ENCODE measurements around the gene TMEM165. TPM values are rescaled to one million over a fixed set of nuclear protein-coding genes. Genes with fewer than 3 reads are reported as not detected.

Gene TMEM165
- total RNA-seq, 6 experiments from 2014 or later: 13.3 to 53.0 (median 23.0) TPM

- Histone ChIP-seq H3K27ac (no peak overlapping the region), H3K27me3 (no peaks in the 10 kb centered on the region), H3K9me3 (no peaks in the 10 kb centered on the region), H3K4me1 (peaks cover 0 to 4% (median 0%) of the 10 kb centered on the region in 4 donors), H3K36me3 (peaks cover 0 to 4% (median 0%) of the 10 kb centered on the region in 4 donors), H3K4me3 (no peak overlapping the region)
- intact Hi-C loops (cut with DNase I): no loop called here
- DNase-seq (no peak), ATAC-seq (no peak)
- TF ChIP-seq POLR2A (IDR thresholded peaks at IDR 0.05): no peak
- 86% methylated on average over 2 of the region's 3 CpGs for WGBS (ENCODE audit: insufficient coverage, low coverage, low lambda C conversion rate, missing lambda C conversion rate)
Observed at GRCh38 chr4:55407119-55407518, 11.4 kb downstream of the TMEM165 start.

DNA sequence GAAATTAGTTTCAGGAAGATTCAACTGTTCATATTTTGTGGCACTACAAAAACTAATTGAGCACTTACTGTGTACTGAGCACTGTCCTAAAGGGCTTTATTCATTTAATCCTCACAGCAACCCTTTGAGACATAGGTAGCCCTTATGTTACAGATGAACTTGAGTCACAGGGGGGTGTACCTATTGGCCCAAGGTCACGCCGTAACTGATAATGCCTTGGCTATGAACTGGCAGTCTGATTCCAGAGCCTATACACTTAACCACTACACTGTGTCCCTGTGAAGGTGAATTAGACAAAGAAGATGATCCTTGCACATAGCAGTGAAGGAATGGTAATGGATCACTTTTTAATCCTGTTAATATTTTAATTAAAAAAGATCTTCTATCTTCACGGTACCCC lies 12.0 kb downstream of the TMEM165 start:
- no peak for ATAC-seq
- H3K4me1 ChIP-seq: peaks cover 0 to 4% (median 0%) of the 10 kb centered on the region in 4 donors
- no peak overlapping the region for H3K4me3 ChIP-seq
- peaks cover 0 to 4% (median 2%) of the 10 kb centered on the region in 4 donors for H3K36me3 ChIP-seq
- no peak overlapping the region for H3K27ac ChIP-seq
- WGBS (ENCODE audit: insufficient coverage, low coverage, low lambda C conversion rate, missing lambda C conversion rate): 50% methylated on average over 3 of the region's 3 CpGs
- intact Hi-C loops (cut with DNase I): no loop called here
- DNase-seq: no peak
- TF ChIP-seq POLR2A (IDR thresholded peaks at IDR 0.05) (no peak), CTCF (IDR thresholded peaks at IDR 0.05) (no peak)
- H3K27me3 ChIP-seq: no peaks in the 10 kb centered on the region
- no peaks in the 10 kb centered on the region for H3K9me3 ChIP-seq

- no peak for DNase-seq
- H3K36me3 ChIP-seq: peaks cover 0 to 3% (median 0%) of the 10 kb centered on the region in 4 donors
- no peak overlapping the region for H3K27ac ChIP-seq
- ATAC-seq: peak in 3 of 4 donors; percentile 11 to 43 (median 33)
- H3K27me3 ChIP-seq: no peaks in the 10 kb centered on the region
- TF ChIP-seq POLR2A (IDR thresholded peaks at IDR 0.05) (no peak), CTCF (IDR thresholded peaks at IDR 0.05) (peak in 1 of 4 donors; percentile 6)
- peaks cover 0 to 4% (median 0%) of the 10 kb centered on the region in 4 donors for H3K4me1 ChIP-seq
- no peak overlapping the region for H3K4me3 ChIP-seq
- 81% methylated on average over 9 of the region's 10 CpGs for WGBS (ENCODE audit: insufficient coverage, low coverage, low lambda C conversion rate, missing lambda C conversion rate)
- H3K9me3 ChIP-seq: no peaks in the 10 kb centered on the region
- intact Hi-C loops (cut with DNase I): no loop called here
Observed at GRCh38 chr4:55409468-55410171, 13.9 kb downstream of the TMEM165 start.

DNA sequence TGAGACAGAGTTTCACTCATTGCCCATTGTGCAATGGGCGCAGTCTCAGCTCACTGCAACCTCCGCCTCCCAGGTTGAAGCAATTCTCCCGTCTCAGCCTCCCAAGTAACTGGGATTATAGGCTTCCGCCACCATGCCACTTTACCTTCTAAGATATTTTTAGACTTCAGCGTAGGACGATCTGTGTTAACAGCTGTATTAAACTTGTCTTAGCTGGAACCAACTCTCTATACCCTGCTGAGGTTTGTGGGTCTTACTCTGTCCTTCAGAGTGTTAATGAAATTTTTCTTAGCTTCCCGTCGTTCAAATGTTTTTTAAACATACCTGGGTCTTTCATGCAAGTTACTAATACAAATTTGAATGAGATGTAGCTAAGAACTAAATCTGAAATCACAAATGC lies 14.7 kb downstream of the TMEM165 start:
- no peak for DNase-seq
- H3K4me3 ChIP-seq: no peak overlapping the region
- 93% methylated on average over 8 of the region's 8 CpGs for WGBS (ENCODE audit: insufficient coverage, low coverage, low lambda C conversion rate, missing lambda C conversion rate)
- ATAC-seq: no peak
- TF ChIP-seq POLR2A (IDR thresholded peaks at IDR 0.05) (no peak), CTCF (IDR thresholded peaks at IDR 0.05) (no peak)
- H3K36me3 ChIP-seq: peaks cover 0 to 3% (median 0%) of the 10 kb centered on the region in 4 donors
- no peaks in the 10 kb centered on the region for H3K27me3 ChIP-seq
- H3K4me1 ChIP-seq: peaks cover 0 to 4% (median 0%) of the 10 kb centered on the region in 4 donors
- H3K27ac ChIP-seq: no peak overlapping the region
- intact Hi-C loops (cut with DNase I): no loop called here
- H3K9me3 ChIP-seq: no peaks in the 10 kb centered on the region

- Histone ChIP-seq H3K9me3 (no peaks in the 10 kb centered on the region), H3K27ac (no peak overlapping the region), H3K4me1 (peaks cover 0 to 4% (median 0%) of the 10 kb centered on the region in 4 donors), H3K4me3 (no peak overlapping the region), H3K36me3 (peaks cover 0 to 6% (median 2%) of the 10 kb centered on the region in 4 donors), H3K27me3 (no peaks in the 10 kb centered on the region)
- intact Hi-C loops (cut with DNase I): no loop called here
- WGBS (ENCODE audit: insufficient coverage, low coverage, low lambda C conversion rate, missing lambda C conversion rate): 95% methylated on average over 6 of the region's 6 CpGs
- no peak for ATAC-seq
- no peak for TF ChIP-seq POLR2A (IDR thresholded peaks at IDR 0.05)
- no peak for TF ChIP-seq CTCF (IDR thresholded peaks at IDR 0.05)
- no peak for DNase-seq
Observed at GRCh38 chr4:55411621-55412020, 15.9 kb downstream of the TMEM165 start.
